RWPE2 (cell line): ENCODE results near the gene BBS7.

Experiments
- ATAC-seq: fragments of 200-7000 bp; cut with Tn5 transposase; 3 replicates; pipeline ENCODE4 v1.9.1; 2021; ENCODE audit warnings: low read depth
- DNase-seq: peaks from one replicate; pipeline ENCODE4 v3.0.0-alpha.2; 2020; ENCODE audit warnings: low spot score
- H3K27ac ChIP-seq: fragments of 450-650 bp; 2 replicates; pipeline ENCODE4 v1.5.1; 2017; ENCODE audit warnings: mild to moderate bottlenecking; ENCODE audit not compliant: poor library complexity, severe bottlenecking
- H3K27me3 ChIP-seq: fragments of 250-450 bp; sonication (Bioruptor Pico); 2 replicates; pipeline ENCODE4 v1.5.1; 2021; ENCODE audit warnings: mild to moderate bottlenecking, moderate library complexity; ENCODE audit not compliant: insufficient read depth, poor library complexity, severe bottlenecking
- H3K36me3 ChIP-seq: fragments of 250-450 bp; sonication (Bioruptor Pico); 2 replicates; pipeline ENCODE4 v1.5.1; 2020; ENCODE audit warnings: low read depth, mild to moderate bottlenecking, moderate library complexity
- H3K4me1 ChIP-seq: fragments of 250-450 bp; sonication (Bioruptor Pico); 2 replicates; pipeline ENCODE4 v1.5.1; 2021; ENCODE audit warnings: mild to moderate bottlenecking, moderate library complexity; ENCODE audit not compliant: insufficient read depth, poor library complexity, severe bottlenecking
- H3K4me3 ChIP-seq: fragments of 250-450 bp; sonication (Bioruptor Pico); 2 replicates; pipeline ENCODE4 v1.5.1; 2021; ENCODE audit warnings: mild to moderate bottlenecking, moderate library complexity; ENCODE audit not compliant: severe bottlenecking
- H3K9me3 ChIP-seq: fragments of 250-450 bp; sonication (Bioruptor Pico); 2 replicates; pipeline ENCODE4 v1.5.1; 2021; ENCODE audit warnings: mild to moderate bottlenecking, moderate library complexity; ENCODE audit not compliant: severe bottlenecking
- CTCF ChIP-seq: fragments of 450-650 bp; IDR thresholded peaks from one replicate; pipeline ENCODE4 v1.5.1; 2017; ENCODE audit warnings: mild to moderate bottlenecking, moderate library complexity; ENCODE audit not compliant: poor library complexity, severe bottlenecking

Gene BBS7

GRCh38 chr4:121898150-121898549 is 27.9 kb upstream of the BBS7 start:
- DNase-seq (no peak), ATAC-seq (peak; percentile 67; the same call in 1 of the 3 replicates)
- no peak for TF ChIP-seq CTCF

GRCh38 chr4:121888134-121888533 is 17.9 kb upstream of the BBS7 start:
- ATAC-seq, result no peak
- H3K27me3 ChIP-seq, result peaks cover 15% of the 10 kb centered on the region
- no peak for DNase-seq
- no peak for TF ChIP-seq CTCF
- no peak overlapping the region for H3K4me3 ChIP-seq
- H3K27ac ChIP-seq, result no peak overlapping the region
- H3K9me3 ChIP-seq, result no peaks in the 10 kb centered on the region
- no peaks in the 10 kb centered on the region for H3K36me3 ChIP-seq
- H3K4me1 ChIP-seq, result no peaks in the 10 kb centered on the region

More at GRCh38 chr4:121898150-121898549, 27.9 kb upstream of the BBS7 start:
- Histone ChIP-seq H3K4me3 (no peak overlapping the region), H3K36me3 (no peaks in the 10 kb centered on the region), H3K4me1 (no peaks in the 10 kb centered on the region), H3K27ac (no peak overlapping the region), H3K9me3 (no peaks in the 10 kb centered on the region), H3K27me3 (peaks cover 4% of the 10 kb centered on the region)

GRCh38 chr4:121885115-121885514 is 14.8 kb upstream of the BBS7 start:
- no peaks in the 10 kb centered on the region for H3K4me1 ChIP-seq
- no peak for DNase-seq
- no peak for TF ChIP-seq CTCF
- peaks cover 32% of the 10 kb centered on the region for H3K27me3 ChIP-seq
- H3K36me3 ChIP-seq, result no peaks in the 10 kb centered on the region
- no peak overlapping the region for H3K4me3 ChIP-seq
- no peak for ATAC-seq
- H3K9me3 ChIP-seq, result no peaks in the 10 kb centered on the region
- no peak overlapping the region for H3K27ac ChIP-seq

- no peak overlapping the region for H3K4me3 ChIP-seq
- H3K4me1 ChIP-seq, result no peaks in the 10 kb centered on the region
- no peak for TF ChIP-seq CTCF
- no peak for DNase-seq
- ATAC-seq, result no peak
- H3K36me3 ChIP-seq, result no peaks in the 10 kb centered on the region
- no peak overlapping the region for H3K27ac ChIP-seq
- no peaks in the 10 kb centered on the region for H3K9me3 ChIP-seq
- H3K27me3 ChIP-seq, result peaks cover 39% of the 10 kb centered on the region
Measured at GRCh38 chr4:121881158-121881557, 10.9 kb upstream of the BBS7 start.

- H3K9me3 ChIP-seq, result no peaks in the 10 kb centered on the region
- TF ChIP-seq CTCF, result no peak
- no peak for ATAC-seq
Measured at GRCh38 chr4:121879135-121879534, 8.9 kb upstream of the BBS7 start.

More at GRCh38 chr4:121879135-121879534, 8.9 kb upstream of the BBS7 start:
- no peak overlapping the region for H3K27ac ChIP-seq
- H3K4me3 ChIP-seq, result no peak overlapping the region
- H3K27me3 ChIP-seq, result peaks cover 39% of the 10 kb centered on the region
- no peaks in the 10 kb centered on the region for H3K4me1 ChIP-seq
- DNase-seq, result no peak
- H3K36me3 ChIP-seq, result no peaks in the 10 kb centered on the region
